Upper lobe of left lung (tissue), 4 donors: Measurements from ENCODE around the gene OPN1SW.

Experiments used
- CTCF ChIP-seq, 6 experiments: fragments of 450-650 bp in 4 of 6; fragments of 200-600 bp in 2 of 6; sonication (generic) in 2 of 6; IDR thresholded peaks; one replicate each; pipeline ENCODE4 v1.5.1; 2016 to 2019; ENCODE audit warnings: antibody characterized with exemption in 6 of 6
- EP300 ChIP-seq, 4 donors: sonication (generic); formaldehyde crosslinking; IDR thresholded peaks; one replicate each; pipeline ENCODE4 v1.5.1; 2017; ENCODE audit warnings: antibody characterized with exemption in 4 of 4, control low read depth in 2 of 4
- POLR2A ChIP-seq, 4 donors: fragments of 450-650 bp; IDR thresholded peaks; one replicate each; pipeline ENCODE4 v1.5.1; 2016 to 2017; ENCODE audit warnings: antibody characterized with exemption in 4 of 4, mild to moderate bottlenecking in 2 of 4
- POLR2AphosphoS5 ChIP-seq, 2 donors: sonication (generic); formaldehyde crosslinking; IDR thresholded peaks; one replicate each; pipeline ENCODE4 v1.5.1; 2017; ENCODE audit warnings: antibody characterized with exemption in 2 of 2

- no peak for TF ChIP-seq CTCF (IDR thresholded peaks at IDR 0.05)
- TF ChIP-seq POLR2A (IDR thresholded peaks at IDR 0.05), result no peak
- no peak for TF ChIP-seq POLR2AphosphoS5 (IDR thresholded peaks at IDR 0.05)
- TF ChIP-seq EP300 (IDR thresholded peaks at IDR 0.05), result no peak
These were observed 18.4 kb downstream of the OPN1SW start for GRCh38 chr7:128757203-128757602.
